Fibroblast of pulmonary artery (primary cell): ENCODE data around the gene SHISA9.

Source experiments
- DNase-seq: peaks from one replicate; pipeline ENCODE4 v3.0.0-alpha.2; 2010; ENCODE audit warnings: low read depth
- H3K4me3 ChIP-seq: replicated peaks from 2 replicates; pipeline ENCODE4 v1.5.1; 2011; ENCODE audit warnings: low read depth, mild to moderate bottlenecking, control low read depth, low read length, moderate library complexity
- CTCF ChIP-seq: IDR thresholded peaks from 2 replicates; pipeline ENCODE4 v1.5.1; 2011; ENCODE audit warnings: mild to moderate bottlenecking, control low read depth, low read length, inconsistent platforms; ENCODE audit errors: missing control alignments

SHISA9 gene

GRCh38 chr16:13062219-13062618 lies 160.8 kb downstream of the SHISA9 start:
- no peak overlapping the region for H3K4me3 ChIP-seq
- TF ChIP-seq CTCF, result no peak
- DNase-seq, result no peak

DNA sequence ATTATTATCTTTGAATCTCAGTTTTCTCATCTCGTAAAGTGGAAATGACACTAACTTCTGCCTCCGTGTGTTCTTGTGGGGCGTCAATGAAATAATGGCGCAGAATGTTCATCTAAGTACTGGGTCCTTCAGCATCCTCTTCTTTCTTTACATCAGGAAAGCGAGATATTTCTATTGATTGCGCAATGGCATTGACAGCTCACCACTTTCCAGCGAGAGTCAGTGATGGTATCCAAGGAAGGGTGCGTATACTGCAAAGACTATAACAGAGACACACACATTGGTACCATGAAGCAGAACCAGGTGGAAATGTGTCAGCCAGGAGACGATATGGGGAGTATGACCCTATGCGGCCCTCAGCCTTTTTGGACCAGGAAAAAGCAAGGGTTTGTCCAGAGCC lies 162.1 kb downstream of the SHISA9 start:
- H3K4me3 ChIP-seq, result no peak overlapping the region
- no peak for TF ChIP-seq CTCF
- DNase-seq, result no peak

DNA sequence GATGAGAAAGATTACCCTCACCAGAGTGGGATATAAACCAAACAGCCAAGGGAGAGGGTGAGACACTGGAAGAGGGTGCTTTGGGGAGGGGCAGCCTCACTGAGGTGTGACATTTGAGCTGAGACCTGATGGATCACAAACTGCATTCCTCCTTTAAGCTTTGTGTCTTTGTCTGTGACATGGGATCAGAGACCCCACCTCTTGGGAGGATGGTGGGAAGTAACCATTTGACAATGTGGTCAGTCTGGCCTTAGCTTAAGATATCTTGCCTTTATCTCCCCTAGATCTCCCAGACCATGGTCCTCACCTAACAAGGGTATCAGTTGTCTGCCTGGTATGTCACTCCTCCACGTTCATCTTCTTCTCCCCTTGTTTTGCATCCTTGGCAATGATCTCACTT lies 163.4 kb downstream of the SHISA9 start:
- TF ChIP-seq CTCF, result no peak
- H3K4me3 ChIP-seq, result no peak overlapping the region
- DNase-seq, result no peak

- no peak for TF ChIP-seq CTCF
- no peak for DNase-seq
- H3K4me3 ChIP-seq, result no peak overlapping the region
Measured at GRCh38 chr16:13067648-13068047, 166.2 kb downstream of the SHISA9 start.

DNA sequence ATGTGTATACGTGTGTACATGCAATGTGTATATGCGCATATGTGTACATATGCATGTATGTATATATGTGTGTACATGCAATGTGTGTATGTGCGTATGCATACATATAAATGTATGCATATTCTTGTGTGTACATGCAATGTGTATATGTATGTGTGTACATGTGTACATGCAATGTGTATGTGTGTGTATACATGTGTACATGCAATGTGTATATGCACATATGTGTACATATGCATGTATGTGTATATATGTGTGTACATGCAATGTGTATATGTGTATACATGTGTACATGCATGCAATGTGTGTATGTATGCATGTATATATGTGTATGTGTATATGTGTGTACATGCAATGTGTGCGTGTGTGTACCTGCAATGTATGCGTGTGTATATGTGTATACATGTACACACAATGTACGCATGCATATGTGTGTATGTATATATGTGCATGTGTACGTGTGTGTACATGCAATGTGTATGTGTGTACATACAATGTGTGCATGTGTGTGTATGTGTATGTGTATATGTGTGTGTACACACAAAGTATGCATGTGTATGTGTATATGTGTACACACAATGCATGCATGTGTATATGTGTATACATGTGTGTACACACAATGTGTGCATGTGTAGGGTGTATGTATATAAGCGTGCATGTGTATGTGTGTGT lies 167.7 kb downstream of the SHISA9 start:
- DNase-seq, result no peak
- no peak for TF ChIP-seq CTCF
- no peak overlapping the region for H3K4me3 ChIP-seq

GRCh38 chr16:13070268-13070667 lies 168.9 kb downstream of the SHISA9 start:
- no peak for DNase-seq
- no peak overlapping the region for H3K4me3 ChIP-seq
- TF ChIP-seq CTCF, result no peak

DNA sequence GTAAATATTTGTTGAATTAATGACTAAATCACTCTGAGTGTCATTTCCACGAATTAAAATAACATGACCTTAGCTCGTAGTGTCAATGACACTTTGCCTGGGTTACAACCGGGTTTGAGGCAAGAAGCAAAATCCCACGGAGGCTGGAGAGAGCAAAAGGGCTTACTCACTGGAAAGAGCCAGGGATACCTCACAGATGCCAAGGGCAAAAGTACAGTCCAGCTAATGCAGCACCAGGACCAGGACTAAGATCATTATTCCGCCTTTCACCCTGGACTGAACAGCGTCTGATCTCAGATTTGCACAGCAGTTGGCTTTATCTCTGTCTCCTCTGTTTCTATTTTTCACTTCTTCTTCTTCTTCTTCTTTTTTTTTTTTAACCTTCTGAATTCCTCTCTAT lies 175.5 kb downstream of the SHISA9 start:
- no peak overlapping the region for H3K4me3 ChIP-seq
- no peak for DNase-seq
- no peak for TF ChIP-seq CTCF
